Measurements from ENCODE around the gene IGF2R. TPM values are rescaled to one million over a fixed set of nuclear protein-coding genes. Genes with fewer than 3 reads are reported as not detected.

The IGF2R gene
- total and polyA plus RNA-seq, 5 donors from 2014 or later: 8.8 to 71.2 (median 10.0) TPM

DNA sequence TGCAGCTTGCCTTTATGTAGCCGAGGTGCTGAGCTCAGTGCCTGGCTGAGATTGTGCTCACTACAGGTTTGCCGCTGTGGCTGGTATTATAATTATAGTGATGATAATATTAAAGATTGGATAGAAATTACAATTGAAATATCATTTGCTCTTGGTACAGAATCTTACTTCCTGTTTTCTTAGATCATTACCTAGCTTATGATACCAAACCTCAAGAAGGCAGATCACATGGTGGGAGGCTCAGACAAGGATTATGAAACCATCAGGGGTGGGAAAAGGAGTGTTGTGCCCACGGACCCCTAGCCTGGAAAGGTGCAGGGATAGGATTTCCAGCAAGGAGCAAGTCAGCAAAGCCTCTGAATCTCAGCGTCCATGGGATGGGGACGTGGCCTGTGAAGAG lies 70.6 kb downstream of the IGF2R start:
- H3K4me1 Mint-ChIP-seq: peaks cover 0 to 36% (median 22%) of the 10 kb centered on the region in 4 donors
- peaks cover 63% of the 10 kb centered on the region for H3K36me3 Mint-ChIP-seq
- Histone ChIP-seq H3K27ac (ENCODE audit: insufficient read depth, low read length, poor library complexity, severe bottlenecking) (no peak overlapping the region), H3K36me3 (ENCODE audit: control insufficient read depth, insufficient read depth, low read length) (peaks cover 71% of the 10 kb centered on the region), H3K27me3 (ENCODE audit: control insufficient read depth, insufficient read depth, low read length) (no peaks in the 10 kb centered on the region), H3K4me1 (ENCODE audit: control insufficient read depth, insufficient read depth, low read length, poor library complexity, severe bottlenecking) (peaks cover 7% of the 10 kb centered on the region), H3K4me3 (ENCODE audit: low read depth, low read length) (no peak overlapping the region), H3K9me3 (ENCODE audit: control insufficient read depth in 2 of 2, low read length in 2 of 2) (no peaks in the 10 kb centered on the region)
- H3K27me3 Mint-ChIP-seq: no peaks in the 10 kb centered on the region
- no peaks in the 10 kb centered on the region for H3K9me3 Mint-ChIP-seq
- no peak overlapping the region for H3K4me3 Mint-ChIP-seq
- DNase-seq: no peak
- H3K27ac Mint-ChIP-seq: peak overlapping the region in 2 of 3 donors; percentile 32 to 96
- peak in 1 of 2 donors; percentile 22 for ATAC-seq (ENCODE audit: low read depth in 2 of 2)

DNA sequence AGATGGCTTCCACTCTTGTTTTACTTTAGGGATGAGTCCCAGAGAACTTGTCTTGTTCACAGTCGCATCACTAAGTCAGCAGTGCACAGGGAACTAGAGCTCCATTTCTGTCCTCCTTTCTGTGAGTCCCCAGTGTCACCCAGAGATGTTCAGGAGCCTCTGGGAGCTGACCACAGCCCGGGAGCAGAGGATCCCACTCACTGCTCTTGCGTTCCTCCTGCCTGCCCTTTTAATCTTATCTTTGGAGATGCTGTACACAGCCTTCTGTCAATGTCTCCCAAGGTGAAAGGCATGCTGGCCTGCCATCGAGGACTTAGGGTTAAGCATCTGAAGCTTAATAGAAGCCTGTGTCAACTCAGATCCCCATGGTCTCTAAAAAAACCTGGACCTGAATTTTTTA lies 71.2 kb downstream of the IGF2R start:
- DNase-seq: no peak
- Mint-ChIP-seq H3K27me3 (no peaks in the 10 kb centered on the region), H3K27ac (no peak overlapping the region)

DNA sequence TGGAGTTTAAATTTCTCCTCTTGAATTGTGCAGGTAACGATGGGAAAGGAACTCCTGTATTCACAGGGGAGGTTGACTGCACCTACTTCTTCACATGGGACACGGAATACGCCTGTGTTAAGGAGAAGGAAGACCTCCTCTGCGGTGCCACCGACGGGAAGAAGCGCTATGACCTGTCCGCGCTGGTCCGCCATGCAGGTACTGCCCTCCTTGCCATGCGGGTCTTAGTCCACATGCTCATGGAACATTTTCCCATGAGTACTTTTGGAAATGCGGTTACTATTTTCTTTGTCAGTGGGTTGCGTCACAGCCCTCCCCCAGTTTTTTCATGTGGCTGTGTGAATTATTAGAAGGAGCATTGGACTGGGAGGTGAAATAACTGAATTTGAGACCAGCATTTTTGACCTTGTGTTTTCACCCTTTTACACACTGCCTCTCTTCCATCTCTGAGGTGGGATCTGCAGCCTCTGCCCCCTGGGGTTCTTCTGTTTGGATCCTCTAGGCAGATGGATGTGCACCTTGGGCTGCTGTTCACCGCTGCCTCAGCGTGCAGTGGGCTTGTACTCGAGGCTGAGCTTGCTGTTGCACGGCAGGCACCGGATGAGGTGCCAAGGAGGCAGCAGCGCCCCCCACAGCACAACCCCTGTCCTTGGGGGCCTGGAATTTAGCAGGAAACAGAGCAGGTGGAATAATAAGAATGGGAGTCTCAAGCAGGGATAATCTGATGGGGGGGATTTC lies 71.8 kb downstream of the IGF2R start:
- Mint-ChIP-seq H3K27ac (no peak overlapping the region), H3K9me3 (no peaks in the 10 kb centered on the region), H3K4me3 (no peak overlapping the region), H3K27me3 (no peaks in the 10 kb centered on the region), H3K36me3 (peaks cover 61% of the 10 kb centered on the region), H3K4me1 (peaks cover 0 to 34% (median 23%) of the 10 kb centered on the region in 4 donors)
- peaks cover 7% of the 10 kb centered on the region for H3K4me1 ChIP-seq (ENCODE audit: control insufficient read depth, insufficient read depth, low read length, poor library complexity, severe bottlenecking)
- no peaks in the 10 kb centered on the region for H3K27me3 ChIP-seq (ENCODE audit: control insufficient read depth, insufficient read depth, low read length)
- H3K4me3 ChIP-seq (ENCODE audit: low read depth, low read length): no peak overlapping the region
- DNase-seq: no peak
- ATAC-seq (ENCODE audit: low read depth in 2 of 2): no peak
- H3K9me3 ChIP-seq (ENCODE audit: control insufficient read depth in 2 of 2, low read length in 2 of 2): no peaks in the 10 kb centered on the region
- peaks cover 71% of the 10 kb centered on the region for H3K36me3 ChIP-seq (ENCODE audit: control insufficient read depth, insufficient read depth, low read length)
- H3K27ac ChIP-seq (ENCODE audit: insufficient read depth, low read length, poor library complexity, severe bottlenecking): no peak overlapping the region

More for the DNA sequence above, 71.2 kb downstream of the IGF2R start:
- H3K4me3 ChIP-seq (ENCODE audit: low read depth, low read length): no peak overlapping the region
- ATAC-seq (ENCODE audit: low read depth in 2 of 2): no peak
- H3K36me3 ChIP-seq (ENCODE audit: control insufficient read depth, insufficient read depth, low read length): peaks cover 71% of the 10 kb centered on the region
- Mint-ChIP-seq H3K4me3 (no peak overlapping the region), H3K36me3 (peaks cover 63% of the 10 kb centered on the region), H3K4me1 (peaks cover 0 to 36% (median 22%) of the 10 kb centered on the region in 4 donors), H3K9me3 (no peaks in the 10 kb centered on the region)
- H3K4me1 ChIP-seq (ENCODE audit: control insufficient read depth, insufficient read depth, low read length, poor library complexity, severe bottlenecking): peaks cover 7% of the 10 kb centered on the region
- no peaks in the 10 kb centered on the region for H3K9me3 ChIP-seq (ENCODE audit: control insufficient read depth in 2 of 2, low read length in 2 of 2)
- H3K27ac ChIP-seq (ENCODE audit: insufficient read depth, low read length, poor library complexity, severe bottlenecking): no peak overlapping the region
- H3K27me3 ChIP-seq (ENCODE audit: control insufficient read depth, insufficient read depth, low read length): no peaks in the 10 kb centered on the region

DNA sequence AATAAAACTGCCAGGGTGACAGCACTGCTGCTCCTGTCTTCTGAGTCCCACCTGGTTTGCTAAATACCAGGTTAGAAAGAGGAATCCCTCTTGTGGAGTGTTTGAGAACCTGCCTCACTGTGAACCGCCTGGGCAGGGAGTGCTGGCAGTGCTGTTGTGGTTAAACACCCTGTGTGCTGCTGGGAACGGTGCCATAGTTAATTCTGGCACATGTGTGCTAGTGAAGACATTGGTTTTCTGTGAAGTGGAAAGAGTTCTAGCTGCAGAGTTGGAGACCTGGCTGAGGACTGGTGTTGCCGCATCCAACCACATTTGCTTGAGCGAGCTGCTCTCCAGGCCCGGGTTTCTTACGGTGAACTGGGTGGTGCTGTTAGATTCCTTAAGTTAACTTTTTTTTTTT lies 72.7 kb downstream of the IGF2R start:
- H3K27me3 ChIP-seq (ENCODE audit: control insufficient read depth, insufficient read depth, low read length): no peaks in the 10 kb centered on the region
- peaks cover 72% of the 10 kb centered on the region for H3K36me3 ChIP-seq (ENCODE audit: control insufficient read depth, insufficient read depth, low read length)
- Mint-ChIP-seq H3K27ac (no peak overlapping the region), H3K9me3 (no peaks in the 10 kb centered on the region), H3K36me3 (peaks cover 61% of the 10 kb centered on the region), H3K27me3 (no peaks in the 10 kb centered on the region), H3K4me3 (no peak overlapping the region), H3K4me1 (peaks cover 0 to 30% (median 19%) of the 10 kb centered on the region in 4 donors)
- peak in 1 of 3 donors; percentile 20 for DNase-seq
- no peak overlapping the region for H3K27ac ChIP-seq (ENCODE audit: insufficient read depth, low read length, poor library complexity, severe bottlenecking)
- H3K4me3 ChIP-seq (ENCODE audit: low read depth, low read length): no peak overlapping the region
- H3K9me3 ChIP-seq (ENCODE audit: control insufficient read depth in 2 of 2, low read length in 2 of 2): no peaks in the 10 kb centered on the region
- no peak for ATAC-seq (ENCODE audit: low read depth in 2 of 2)
- H3K4me1 ChIP-seq (ENCODE audit: control insufficient read depth, insufficient read depth, low read length, poor library complexity, severe bottlenecking): peaks cover 7% of the 10 kb centered on the region

DNA sequence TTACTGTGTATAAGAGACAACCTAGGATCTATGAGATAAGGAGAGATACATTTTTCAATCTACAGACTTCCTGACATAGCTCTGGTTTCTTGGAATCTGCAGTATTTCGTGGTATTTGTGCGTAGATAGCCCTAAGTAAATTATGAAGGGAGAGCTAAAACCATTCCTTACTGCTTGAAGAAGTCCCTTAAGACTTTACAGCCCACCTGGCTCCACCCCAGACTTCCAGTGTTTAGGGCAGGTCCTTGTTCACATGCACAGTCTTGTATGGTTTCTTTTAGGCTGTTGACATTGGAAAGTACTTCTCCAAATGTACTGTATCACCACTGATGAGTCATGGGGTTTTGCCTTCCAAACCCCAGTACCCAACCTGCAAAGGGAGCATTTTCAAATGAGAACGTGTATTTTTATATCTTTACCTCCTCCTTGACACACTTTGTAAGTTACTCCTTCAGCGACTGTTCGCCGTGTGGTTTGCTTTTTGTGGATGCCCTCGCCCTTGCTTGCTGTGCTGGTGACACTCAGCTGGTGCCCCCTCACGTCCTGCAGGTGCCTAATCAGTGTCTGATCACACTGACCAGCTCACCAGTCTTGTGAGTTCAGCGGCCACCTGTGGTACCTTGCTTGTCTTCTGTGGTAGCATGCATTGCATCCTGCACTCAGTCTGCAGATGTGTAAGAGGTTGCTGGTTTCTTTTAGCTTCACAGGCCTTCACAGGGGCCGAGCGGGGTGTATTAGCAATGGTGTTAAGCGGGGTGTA lies 73.3 kb downstream of the IGF2R start:
- Histone ChIP-seq H3K27ac (ENCODE audit: insufficient read depth, low read length, poor library complexity, severe bottlenecking) (no peak overlapping the region), H3K9me3 (ENCODE audit: control insufficient read depth in 2 of 2, low read length in 2 of 2) (no peaks in the 10 kb centered on the region), H3K4me3 (ENCODE audit: low read depth, low read length) (no peak overlapping the region), H3K27me3 (ENCODE audit: control insufficient read depth, insufficient read depth, low read length) (no peaks in the 10 kb centered on the region), H3K4me1 (ENCODE audit: control insufficient read depth, insufficient read depth, low read length, poor library complexity, severe bottlenecking) (peaks cover 7% of the 10 kb centered on the region), H3K36me3 (ENCODE audit: control insufficient read depth, insufficient read depth, low read length) (peaks cover 78% of the 10 kb centered on the region)
- Mint-ChIP-seq H3K27ac (peak overlapping the region in 1 of 3 donors; percentile 12), H3K9me3 (no peaks in the 10 kb centered on the region), H3K4me3 (no peak overlapping the region), H3K36me3 (peaks cover 62% of the 10 kb centered on the region), H3K27me3 (no peaks in the 10 kb centered on the region), H3K4me1 (peaks cover 0 to 27% (median 18%) of the 10 kb centered on the region in 4 donors)
- no peak for DNase-seq
- no peak for ATAC-seq (ENCODE audit: low read depth in 2 of 2)

- Mint-ChIP-seq H3K27ac (peak overlapping the region in 2 of 3 donors; percentile 12 to 79), H3K27me3 (no peaks in the 10 kb centered on the region), H3K9me3 (no peaks in the 10 kb centered on the region), H3K4me1 (peaks cover 0 to 24% (median 13%) of the 10 kb centered on the region in 4 donors), H3K4me3 (no peak overlapping the region), H3K36me3 (peaks cover 65% of the 10 kb centered on the region)
- ATAC-seq (ENCODE audit: low read depth in 2 of 2): no peak
- peaks cover 7% of the 10 kb centered on the region for H3K4me1 ChIP-seq (ENCODE audit: control insufficient read depth, insufficient read depth, low read length, poor library complexity, severe bottlenecking)
- DNase-seq: no peak
- peaks cover 82% of the 10 kb centered on the region for H3K36me3 ChIP-seq (ENCODE audit: control insufficient read depth, insufficient read depth, low read length)
- H3K9me3 ChIP-seq (ENCODE audit: control insufficient read depth in 2 of 2, low read length in 2 of 2): no peaks in the 10 kb centered on the region
- no peak overlapping the region for H3K4me3 ChIP-seq (ENCODE audit: low read depth, low read length)
- no peaks in the 10 kb centered on the region for H3K27me3 ChIP-seq (ENCODE audit: control insufficient read depth, insufficient read depth, low read length)
- H3K27ac ChIP-seq (ENCODE audit: insufficient read depth, low read length, poor library complexity, severe bottlenecking): no peak overlapping the region
Observed at GRCh38 chr6:160042788-160043301, 74.0 kb downstream of the IGF2R start.

DNA sequence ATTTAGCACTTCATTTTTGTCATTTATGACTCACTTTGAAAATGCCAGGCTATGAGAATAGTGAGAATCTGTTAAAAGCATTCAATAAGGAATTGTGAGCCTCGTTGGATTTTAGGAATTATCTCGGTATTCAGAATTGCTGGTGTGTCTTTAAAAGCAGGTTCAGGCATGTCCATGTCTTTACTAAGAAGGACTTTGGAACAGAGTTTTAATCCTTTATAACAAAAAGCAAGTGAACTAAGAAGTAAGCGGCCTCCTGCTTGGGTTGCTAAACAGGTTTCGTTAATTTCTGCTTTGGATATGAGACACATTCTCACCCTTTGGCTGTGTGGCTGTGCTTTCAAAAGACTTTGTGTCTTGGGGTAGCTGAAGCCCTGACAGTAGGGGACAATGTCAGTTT lies 74.9 kb downstream of the IGF2R start:
- DNase-seq: no peak
- Histone ChIP-seq H3K9me3 (ENCODE audit: control insufficient read depth in 2 of 2, low read length in 2 of 2) (no peaks in the 10 kb centered on the region), H3K27ac (ENCODE audit: insufficient read depth, low read length, poor library complexity, severe bottlenecking) (no peak overlapping the region), H3K36me3 (ENCODE audit: control insufficient read depth, insufficient read depth, low read length) (peaks cover 90% of the 10 kb centered on the region), H3K4me3 (ENCODE audit: low read depth, low read length) (no peak overlapping the region), H3K4me1 (ENCODE audit: control insufficient read depth, insufficient read depth, low read length, poor library complexity, severe bottlenecking) (peaks cover 7% of the 10 kb centered on the region), H3K27me3 (ENCODE audit: control insufficient read depth, insufficient read depth, low read length) (no peaks in the 10 kb centered on the region)
- Mint-ChIP-seq H3K27me3 (no peaks in the 10 kb centered on the region), H3K4me1 (peaks cover 0 to 14% (median 5%) of the 10 kb centered on the region in 4 donors), H3K27ac (no peak overlapping the region), H3K4me3 (no peak overlapping the region), H3K36me3 (peaks cover 73% of the 10 kb centered on the region), H3K9me3 (no peaks in the 10 kb centered on the region)
- ATAC-seq (ENCODE audit: low read depth in 2 of 2): no peak
